AG09319 (cell line): ENCODE data around the gene OR4D2.

Experiments
- DNase-seq: peaks from one replicate; pipeline ENCODE4 v3.0.0-alpha.2; 2010; ENCODE audit warnings: low read depth; ENCODE audit errors: extremely low read depth
- CTCF ChIP-seq: IDR thresholded peaks from 2 replicates; pipeline ENCODE4 v1.5.1; 2011; ENCODE audit warnings: low read depth, mild to moderate bottlenecking, inconsistent platforms, low read length, moderate library complexity

Gene OR4D2

GRCh38 chr17:58187675-58188074 is 20.9 kb downstream of the OR4D2 start:
- TF ChIP-seq CTCF = no peak

DNA sequence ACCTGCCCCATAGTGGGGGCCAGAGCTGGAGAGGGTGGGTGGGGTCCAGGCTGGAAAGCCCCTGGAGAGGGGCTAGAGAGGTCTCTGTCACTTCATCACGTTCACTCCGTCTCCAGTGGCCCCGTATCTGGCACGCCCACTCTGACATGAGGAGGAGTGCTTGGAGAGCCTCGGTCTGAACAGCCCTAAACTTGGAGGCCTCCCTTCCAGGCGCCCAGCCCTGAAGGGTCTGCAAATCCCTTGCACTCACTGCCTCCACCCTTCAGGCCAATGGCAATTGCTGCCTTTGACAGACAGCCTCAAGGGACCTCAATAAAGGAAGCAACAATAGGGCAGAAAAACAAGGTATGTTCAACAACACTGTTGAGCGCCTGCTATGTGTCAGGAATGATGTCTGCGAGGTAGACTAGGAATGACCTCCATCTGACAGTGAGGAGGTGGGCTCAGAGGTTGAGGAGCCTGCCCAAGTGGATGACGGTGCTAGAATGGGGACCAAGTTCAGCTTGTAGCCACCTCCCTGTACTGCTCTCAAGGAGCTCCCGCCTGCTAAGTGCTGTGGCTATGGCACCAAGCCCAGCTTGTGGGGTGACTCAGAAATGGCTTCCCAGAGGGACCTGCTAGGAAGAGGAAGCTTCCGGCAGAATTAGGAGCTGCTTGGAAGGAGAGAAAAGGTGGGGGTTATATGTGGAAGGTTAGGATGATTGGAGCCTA is 22.8 kb downstream of the OR4D2 start:
- no peak for TF ChIP-seq CTCF

More at GRCh38 chr17:58187675-58188074, 20.9 kb downstream of the OR4D2 start:
- no peak for DNase-seq

GRCh38 chr17:58191241-58191896 is 24.6 kb downstream of the OR4D2 start:
- TF ChIP-seq CTCF = no peak
- no peak for DNase-seq

More for the DNA sequence above, 22.8 kb downstream of the OR4D2 start:
- peak; percentile 14 for DNase-seq

GRCh38 chr17:58192612-58193011 is 25.8 kb downstream of the OR4D2 start, which contains the start of gene EPX:
EPX (plus strand) TSS chr17:58192726; CDS start chr17:58192847, 121 bp downstream.
- no peak for DNase-seq
- no peak for TF ChIP-seq CTCF

- DNase-seq = no peak
- TF ChIP-seq CTCF = no peak
Measured at GRCh38 chr17:58193641-58194255, 27.0 kb downstream of the OR4D2 start.

DNA sequence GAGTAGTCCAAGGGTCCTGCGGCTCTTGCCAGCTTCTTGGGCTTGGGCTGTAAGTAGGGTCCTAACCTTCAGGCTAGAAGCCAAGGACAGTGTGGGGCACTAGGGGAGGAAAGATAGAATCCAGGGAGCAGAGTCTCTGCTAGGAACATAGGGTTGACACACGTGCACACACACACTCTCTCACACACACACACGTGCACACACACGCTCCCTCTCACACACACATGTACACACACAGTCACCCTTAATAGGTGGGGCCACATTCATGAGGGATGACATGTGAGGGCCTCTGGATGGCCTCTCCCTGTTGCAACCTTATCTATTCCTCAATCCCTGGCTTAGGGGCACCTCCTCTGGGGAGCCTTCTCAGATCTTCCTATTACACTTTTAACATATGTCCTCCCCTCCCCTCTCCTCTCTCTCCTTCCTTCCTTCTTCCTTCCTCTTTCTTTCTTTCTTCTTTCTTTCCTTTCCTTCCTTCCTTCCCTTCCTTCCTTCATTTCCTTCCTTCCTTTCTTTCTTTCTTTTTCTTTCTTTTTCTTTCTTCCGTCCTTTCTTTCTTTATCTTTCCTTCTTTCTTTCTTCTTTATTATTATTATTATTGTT is 28.8 kb downstream of the OR4D2 start:
- no peak for DNase-seq
- no peak for TF ChIP-seq CTCF

GRCh38 chr17:58196610-58197009 is 29.8 kb downstream of the OR4D2 start:
- no peak for TF ChIP-seq CTCF
- no peak for DNase-seq
